T-helper 2 cell (primary cell): ENCODE data around the gene EXD3.
"Not testable (repeated sequence)": the region's sequence is repeated elsewhere in the genome, so short reads cannot be mapped to it uniquely, and the experiment has no call there.

Source experiments
- DNase-seq, 5 experiments: peaks; one replicate each; pipeline versions ENCODE4 v3.0.0 to v3.0.0-alpha.2; 2012 to 2022

Gene EXD3

GRCh38 chr9:137336735-137337134, 86.2 kb downstream of the EXD3 start:
- no peak for DNase-seq

GRCh38 chr9:137333016-137333671, 89.8 kb downstream of the EXD3 start:
- DNase-seq = no peak

DNA sequence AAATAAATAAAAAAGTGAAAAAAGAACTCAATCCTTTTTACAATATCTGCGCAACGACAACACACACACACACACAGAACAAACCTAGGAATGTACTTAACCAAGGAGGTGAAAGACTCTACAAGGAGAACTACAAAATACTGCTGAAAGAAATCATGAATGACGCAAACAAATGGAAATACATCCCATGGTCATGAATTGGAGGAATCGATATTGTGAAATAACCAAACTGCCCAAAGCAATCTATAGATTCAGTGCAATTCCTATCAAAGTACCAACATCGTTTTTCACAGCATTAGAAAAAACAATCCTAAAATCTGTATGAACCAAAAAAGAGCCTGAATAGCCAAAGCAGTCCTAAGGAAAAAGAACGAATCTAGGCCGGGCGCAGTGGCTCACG, 91.0 kb downstream of the EXD3 start:
- DNase-seq = no peak

- DNase-seq = no peak
These were observed 92.3 kb downstream of the EXD3 start for GRCh38 chr9:137330689-137331088.

DNA sequence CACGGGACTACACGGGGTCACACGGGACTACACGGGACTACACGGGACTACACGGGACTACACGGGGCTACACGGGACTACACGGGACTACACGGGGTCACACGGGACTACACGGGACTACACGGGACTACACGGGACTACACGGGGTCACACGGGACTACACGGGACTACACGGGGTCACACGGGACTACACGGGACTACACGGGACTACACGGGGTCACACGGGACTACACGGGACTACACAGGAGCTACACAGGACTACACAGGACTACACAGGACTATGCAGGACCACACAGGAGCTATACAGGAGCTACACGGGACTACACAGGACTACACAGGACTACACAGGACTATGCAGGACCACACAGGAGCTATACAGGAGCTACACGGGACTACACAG, 93.4 kb downstream of the EXD3 start:
- not testable (repeated sequence) for DNase-seq

DNA sequence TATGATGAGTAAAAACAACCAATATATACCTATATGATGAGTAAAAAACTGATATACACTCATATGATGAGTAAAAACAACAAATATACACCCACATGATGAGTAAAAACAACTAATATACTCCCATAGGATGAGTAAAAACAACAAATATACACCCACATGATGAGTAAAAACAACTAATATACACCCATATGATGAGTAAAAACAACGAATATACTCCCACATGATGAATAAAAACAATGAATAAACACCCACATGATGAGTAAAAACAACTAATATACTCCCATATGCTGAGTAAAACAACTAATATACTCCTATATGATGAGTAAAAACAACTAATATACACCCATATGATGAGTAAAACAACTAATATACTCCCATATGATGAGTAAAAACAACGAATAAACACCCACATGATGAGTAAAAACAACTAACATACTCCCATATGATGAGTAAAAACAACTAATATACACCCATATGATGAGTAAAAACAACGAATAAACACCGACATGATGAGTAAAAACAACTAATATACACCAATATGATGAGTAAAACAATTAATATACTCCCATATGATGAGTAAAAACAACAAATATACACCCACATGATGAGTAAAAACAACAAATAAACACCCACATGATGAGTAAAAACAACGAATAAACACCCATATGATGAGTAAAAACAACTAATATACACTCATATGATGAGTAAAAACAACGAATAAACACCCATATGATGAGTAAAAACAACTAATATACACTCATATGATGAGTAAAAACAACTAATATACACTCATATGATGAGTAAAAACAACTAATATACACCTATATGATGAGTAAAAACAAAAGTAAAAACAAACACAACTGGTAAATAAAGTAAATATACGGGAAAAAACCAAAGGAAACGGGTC, 95.1 kb downstream of the EXD3 start:
- DNase-seq = peak in 1 of 5 experiments; percentile 56

- no peak for DNase-seq
These were observed 96.4 kb downstream of the EXD3 start for GRCh38 chr9:137326445-137327065.

DNA sequence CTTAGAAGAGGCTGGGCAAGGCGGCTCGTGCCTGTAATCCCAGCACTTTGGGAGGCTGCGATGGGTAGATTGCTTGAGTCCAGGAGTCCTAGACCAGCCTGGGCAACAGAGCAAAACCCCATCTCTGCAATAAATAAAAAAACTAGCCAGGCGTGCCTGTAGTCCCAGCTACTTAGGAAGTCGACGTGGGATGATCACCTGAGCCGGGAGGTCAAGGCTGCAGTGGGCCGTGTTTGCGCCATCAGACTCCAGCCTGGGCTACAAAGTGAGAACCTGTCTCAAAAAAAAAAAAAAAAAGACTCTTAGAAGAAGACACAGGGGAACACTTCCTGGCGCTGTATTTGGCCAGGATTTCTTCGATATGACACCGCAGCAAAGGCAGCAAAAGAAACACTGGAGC, 97.2 kb downstream of the EXD3 start:
- DNase-seq = no peak

GRCh38 chr9:137325124-137325523, 97.8 kb downstream of the EXD3 start:
- DNase-seq = no peak

GRCh38 chr9:137323531-137324331, 99.2 kb downstream of the EXD3 start:
- no peak for DNase-seq

GRCh38 chr9:137321726-137322361, 101.1 kb downstream of the EXD3 start:
- no peak for DNase-seq

- DNase-seq = peak in 1 of 5 experiments; percentile 67
These were observed 102.2 kb downstream of the EXD3 start for GRCh38 chr9:137320555-137321384.

DNA sequence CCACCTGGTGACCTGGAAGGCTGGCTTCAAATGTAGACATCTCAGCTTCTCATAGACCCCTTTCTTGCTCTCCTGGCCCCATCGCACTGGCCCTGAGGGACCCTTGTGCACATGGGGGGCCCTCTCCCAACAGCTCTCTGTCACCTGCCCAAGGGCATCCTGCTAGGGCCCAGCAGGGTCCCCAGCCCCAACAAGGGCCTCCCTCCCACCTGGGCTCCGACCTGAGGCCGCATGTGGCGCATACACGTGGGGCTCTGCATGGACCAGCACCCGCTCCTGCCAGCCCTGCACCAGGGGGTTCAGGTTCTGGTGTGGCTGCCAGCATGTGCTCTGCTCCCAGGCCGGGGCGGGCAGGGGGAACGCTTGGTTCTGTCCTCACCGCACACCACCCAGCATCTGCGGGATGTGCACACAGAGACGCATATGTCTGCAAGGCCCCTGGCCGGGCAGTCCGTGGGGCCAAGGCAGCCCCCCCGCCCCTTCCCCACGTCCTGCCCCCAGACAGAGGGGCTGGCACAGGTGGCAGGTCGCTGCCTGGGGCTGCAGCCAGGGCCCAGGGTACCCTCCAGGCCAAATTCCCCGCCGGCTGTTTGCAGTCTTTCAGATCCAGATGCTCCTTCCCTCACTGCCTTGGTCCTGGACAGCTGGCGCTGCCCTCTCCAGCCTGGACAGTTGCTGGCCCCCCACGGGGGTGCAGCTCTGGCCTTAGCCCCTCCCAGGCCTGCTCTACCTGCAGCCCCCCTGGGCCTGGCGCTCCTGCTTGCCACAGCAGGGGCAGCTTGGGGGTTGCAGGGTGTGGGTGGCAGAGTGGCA, 103.0 kb downstream of the EXD3 start:
- DNase-seq = no peak

DNA sequence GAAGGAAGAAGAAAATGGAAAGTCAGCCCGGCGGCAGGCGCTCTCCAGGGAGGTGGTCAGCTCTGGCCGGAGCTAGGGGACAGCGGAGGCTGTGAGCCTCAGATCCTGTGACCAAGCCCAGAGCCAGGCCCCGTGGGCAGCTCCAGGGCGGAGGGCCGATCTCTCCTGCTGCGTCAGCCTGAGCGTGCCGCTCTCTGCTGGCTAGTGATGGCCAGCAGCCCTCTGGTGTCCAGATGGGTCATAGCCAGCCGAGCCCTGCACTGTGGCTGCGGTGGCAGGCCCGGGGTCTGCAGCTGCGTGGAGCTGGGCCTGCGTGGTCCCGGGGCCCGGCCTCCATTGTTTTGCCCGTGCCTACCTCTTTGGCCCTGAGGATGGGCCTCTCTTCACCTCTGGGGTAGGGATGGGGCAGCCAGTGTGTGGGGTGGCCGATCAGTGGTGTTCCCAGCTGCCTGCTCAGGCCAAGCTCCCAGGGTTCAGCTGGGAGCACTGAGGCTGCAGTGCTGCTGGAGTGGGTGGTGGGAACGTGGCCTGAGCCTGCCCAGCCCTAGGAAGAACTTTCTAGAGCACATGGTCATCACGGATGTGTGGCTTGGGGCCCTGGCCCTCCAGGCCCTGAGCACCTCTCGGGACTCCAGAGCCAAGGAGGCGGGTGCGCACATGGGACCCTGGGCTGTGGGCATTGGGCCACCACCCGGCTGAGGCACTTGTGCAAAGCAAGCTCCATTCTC, 103.8 kb downstream of the EXD3 start:
- DNase-seq = no peak

GRCh38 chr9:137318602-137319001, 104.4 kb downstream of the EXD3 start:
- DNase-seq = no peak

GRCh38 chr9:137317718-137318511, 105.0 kb downstream of the EXD3 start:
- no peak for DNase-seq

GRCh38 chr9:137317021-137317717, 105.8 kb downstream of the EXD3 start:
- DNase-seq = no peak
